Endothelial cell of umbilical vein (primary cell): Measurements from ENCODE around the gene ZNF658. TPM values are rescaled to one million over a fixed set of nuclear protein-coding genes. Genes with fewer than 3 reads are reported as not detected.
"Not testable (repeated sequence)": the region's sequence is repeated elsewhere in the genome, so short reads cannot be mapped to it uniquely, and the experiment has no call there.

Experiments used
- Bru-seq: library from RNA; stranded (reverse); fragments of 400-500 nt; gene quantifications from one replicate; lab custom pipeline; 2021; lab: Mats Ljungman, UMichigan
- BruChase-seq, 2 experiments: library from RNA; stranded (reverse); fragments of 400-500 nt; gene quantifications; one replicate each; lab custom pipeline; 2021; lab: Mats Ljungman, UMichigan
- BruUV-seq: library from RNA; stranded (reverse); fragments of 400-500 nt; replicated peaks from 2 replicates; lab custom pipeline; 2021; lab: Mats Ljungman, UMichigan
- CTCF ChIA-PET: fragments of 300-600, 350-600 bp; sonication (Branson Sonifier 250); formaldehyde crosslinking; loops from one replicate; lab custom pipeline; 2021; ENCODE audit warnings: antibody characterized with exemption, inconsistent platforms; lab: Charles Lee
- POLR2A ChIA-PET: fragments of 300-600, 350-600 bp; sonication (Branson Sonifier 250); formaldehyde crosslinking; loops from one replicate; lab custom pipeline; 2021; ENCODE audit warnings: antibody characterized with exemption, inconsistent platforms; lab: Charles Lee
- DNase-seq: peaks from one replicate; pipeline ENCODE4 v3.0.0-alpha.2; 2011; ENCODE audit warnings: low read depth, low spot score
- FAIRE-seq: peaks from 2 replicates; lab custom pipeline; 2011; peaks lifted over from hg19 to GRCh38; lab: Jason Lieb, UNC
- H2AFZ ChIP-seq: 2 replicates; pipeline ENCODE4 v1.6.0; 2012; ENCODE audit warnings: low read depth, low read length, control low read depth, inconsistent platforms
- H3K27ac ChIP-seq: 2 replicates; pipeline ENCODE4 v1.5.1; 2011; ENCODE audit warnings: low read depth, mild to moderate bottlenecking, control low read depth, low read length, moderate library complexity; ENCODE audit not compliant: insufficient read depth
- H3K27me3 ChIP-seq, 2 experiments: 2 replicates each; pipeline versions ENCODE4 v1.6.0 to v1.6.1; 2011; ENCODE audit warnings: low read length in 2 of 2, mixed read lengths in 1 of 2; ENCODE audit not compliant: control insufficient read depth in 2 of 2, insufficient read depth in 2 of 2
- H3K36me3 ChIP-seq, 2 experiments: 2 replicates in 1 of 2; 3 replicates in 1 of 2; pipeline ENCODE4 v1.5.1; 2011; ENCODE audit warnings: low read length in 2 of 2, mild to moderate bottlenecking in 1 of 2, moderate library complexity in 1 of 2; ENCODE audit not compliant: control insufficient read depth in 2 of 2, insufficient read depth in 2 of 2; ENCODE audit errors: extremely low read depth in 1 of 2
- H3K4me1 ChIP-seq: 3 replicates; pipeline ENCODE4 v1.5.1; 2011; ENCODE audit warnings: mild to moderate bottlenecking, low read length; ENCODE audit not compliant: control insufficient read depth, insufficient read depth; ENCODE audit errors: extremely low read depth
- H3K4me2 ChIP-seq: 2 replicates; pipeline ENCODE4 v1.6.1; 2011; ENCODE audit warnings: low read length, control low read depth, mixed read lengths; ENCODE audit not compliant: insufficient read depth
- H3K4me3 ChIP-seq, 3 experiments: fragments of 200-600 bp in 1 of 3; sonication (generic), shearing (Covaris generic) in 1 of 3; replicated peaks in 1 of 3; 2 replicates each; pipeline ENCODE4 v1.5.1; 2011 to 2016; ENCODE audit warnings: control low read depth in 3 of 3, low read length in 3 of 3, mild to moderate bottlenecking in 2 of 3, inconsistent platforms in 1 of 3, low read depth in 1 of 3, moderate library complexity in 1 of 3; ENCODE audit not compliant: insufficient read depth in 1 of 3
- H3K79me2 ChIP-seq: 2 replicates; pipeline ENCODE4 v1.6.0; 2012; ENCODE audit warnings: low read length, inconsistent platforms; ENCODE audit not compliant: control insufficient read depth, insufficient read depth
- H3K9ac ChIP-seq: replicated peaks from 2 replicates; pipeline ENCODE3; 2011; ENCODE audit warnings: low read length, control low read depth; ENCODE audit not compliant: insufficient read depth; ENCODE audit errors: extremely low read depth
- H3K9me1 ChIP-seq: replicated peaks from 3 replicates; pipeline ENCODE4 v1.6.0; 2011; ENCODE audit warnings: mild to moderate bottlenecking, low read length; ENCODE audit not compliant: control insufficient read depth, insufficient read depth; ENCODE audit errors: extremely low read depth
- H3K9me3 ChIP-seq: replicated peaks from 2 replicates; pipeline ENCODE4 v1.5.1; 2012; ENCODE audit warnings: low read length, inconsistent platforms; ENCODE audit not compliant: control insufficient read depth, insufficient read depth
- H4K20me1 ChIP-seq: replicated peaks from 2 replicates; pipeline ENCODE3; 2011; ENCODE audit warnings: mild to moderate bottlenecking, low read length; ENCODE audit not compliant: control insufficient read depth, insufficient read depth; ENCODE audit errors: extremely low read depth
- dilution Hi-C: fragments of 300-500 bp; cut with MboI; formaldehyde crosslinking; loops from one replicate; pipeline ENCODE4 v1.15.0; 2019; ENCODE audit warnings: low sequenced_read_pairs; ENCODE audit not compliant: extremely low pct_ligation_motif_present
- intact Hi-C: fragments of 100-400 bp; cut with micrococcal nuclease; formaldehyde crosslinking; loops from one replicate; pipeline ENCODE4 v1.10.0; 2022
- long read RNA-seq: library from polyadenylated mRNA; stranded (forward); transcript quantifications from one replicate; pipeline ENCODE4 v2.0.0, GENCODE V29; 2021
- polyA minus RNA-seq, 3 experiments: library from RNA; depleted of rRNA, polyadenylated mRNA; stranded (reverse); fragments of >200 nt; gene quantifications; 1 replicate in 1 of 3; 2 replicates in 2 of 3; pipeline ENCODE4 v1.2.3, GENCODE V29; 2011
- polyA plus RNA-seq, 4 experiments: library from polyadenylated mRNA; depleted of rRNA in 3 of 4; stranded (reverse) in 3 of 4; unstranded in 1 of 4; fragments of >200 nt; gene quantifications; 2 replicates each; pipeline versions ENCODE4 v1.2.1 to v1.2.3, GENCODE V29; 2011 to 2012; ENCODE audit warnings: missing spikeins in 1 of 4
- total RNA-seq: library from RNA; stranded (reverse); gene quantifications from 2 replicates; pipeline ENCODE4 v1.2.3, GENCODE V29; 2021

Gene ZNF658
- total RNA-seq (2.9 and 3.0 TPM in 2 replicates), polyA plus RNA-seq (0.53 and 0.76 TPM in 2 replicates), polyA minus RNA-seq (2.2 and 2.4 TPM in 2 replicates), Bru-seq, nascent RNA (percentile 61 among the genes with signal in this experiment), BruChase-seq, experiment 1, labeled RNA remaining after a 6-hour chase (percentile 38 among the genes with signal in this experiment), BruChase-seq, experiment 2, labeled RNA remaining after a 2-hour chase (percentile 41 among the genes with signal in this experiment)
- polyA plus RNA-seq (2011; cell fraction: cytosol; rRNA removed): 0.75 and 1.2 TPM in 2 replicates
- polyA plus RNA-seq (2011; cell fraction: nucleus; rRNA removed): 1.8 and 2.2 TPM in 2 replicates
- polyA plus RNA-seq (2012): 1.5 and 1.9 TPM in 2 replicates
- polyA minus RNA-seq (2011; cell fraction: cytosol; rRNA and poly(A)+ RNA removed): 1.4 TPM
- polyA minus RNA-seq (2011; cell fraction: nucleus; rRNA and poly(A)+ RNA removed): 2.4 and 3.1 TPM in 2 replicates
- long read RNA-seq, full-length matches to known transcripts: 1 of 1 reads
- long read RNA-seq, partial matches to known transcripts: 0 of 1 reads
- long read RNA-seq, other reads (novel, unspliced or antisense): 0 of 1 reads

- H3K27ac ChIP-seq, H3K4me1 ChIP-seq, FAIRE-seq, H4K20me1 ChIP-seq, H3K79me2 ChIP-seq, intact Hi-C loops, H3K9me1 ChIP-seq, dilution Hi-C loops, H3K27me3 ChIP-seq, POLR2A ChIA-PET, H3K36me3 ChIP-seq, H3K9ac ChIP-seq, CTCF ChIA-PET, H3K9me3 ChIP-seq: not testable (repeated sequence)
- TSS peak; percentile 55 for BruUV-seq
- peak within 1 kb of the TSS in 2 of 3 experiments; percentile 51 to 59 for H3K4me3 ChIP-seq
- peak; percentile 91 for DNase-seq
- peak within 1 kb of the TSS; percentile 51 for H2AFZ ChIP-seq
- H3K4me2 ChIP-seq: peak within 1 kb of the TSS; percentile 58
Measured at GRCh38 chr9:66900490-66901131, at the start of gene ZNF658. Gene ZNF658 (plus strand): TSS chr9:66900725. CDS start chr9:66903562, 2,837 bp downstream.

- H2AFZ ChIP-seq, H3K36me3 ChIP-seq, POLR2A ChIA-PET, intact Hi-C loops, FAIRE-seq, H3K9ac ChIP-seq, H3K9me1 ChIP-seq, BruUV-seq, H3K4me1 ChIP-seq, H3K4me2 ChIP-seq, H3K27me3 ChIP-seq, DNase-seq, H3K27ac ChIP-seq, H3K79me2 ChIP-seq, H3K4me3 ChIP-seq, H4K20me1 ChIP-seq, H3K9me3 ChIP-seq, CTCF ChIA-PET, dilution Hi-C loops: not testable (repeated sequence)
Measured at GRCh38 chr9:66861732-66862131, 38.8 kb upstream of the ZNF658 start.

GRCh38 chr9:66868660-66869059 lies 31.9 kb upstream of the ZNF658 start:
- intact Hi-C loops, BruUV-seq, H3K27ac ChIP-seq, H3K9me3 ChIP-seq, H3K9me1 ChIP-seq, H3K4me2 ChIP-seq, H4K20me1 ChIP-seq, H3K4me1 ChIP-seq, CTCF ChIA-PET, dilution Hi-C loops, H3K9ac ChIP-seq, POLR2A ChIA-PET, H3K27me3 ChIP-seq, H2AFZ ChIP-seq, FAIRE-seq, H3K4me3 ChIP-seq, H3K36me3 ChIP-seq, H3K79me2 ChIP-seq, DNase-seq: not testable (repeated sequence)

GRCh38 chr9:66880605-66881004 lies 19.9 kb upstream of the ZNF658 start:
- H2AFZ ChIP-seq, BruUV-seq, dilution Hi-C loops, POLR2A ChIA-PET, H3K79me2 ChIP-seq, H4K20me1 ChIP-seq, H3K9me3 ChIP-seq, H3K4me3 ChIP-seq, H3K9ac ChIP-seq, H3K27me3 ChIP-seq, DNase-seq, intact Hi-C loops, H3K4me1 ChIP-seq, H3K9me1 ChIP-seq, FAIRE-seq, H3K36me3 ChIP-seq, H3K27ac ChIP-seq, CTCF ChIA-PET, H3K4me2 ChIP-seq: not testable (repeated sequence)
